ENCODE data around the gene EFCAB5. TPM values are rescaled to one million over a fixed set of nuclear protein-coding genes. Genes with fewer than 3 reads are reported as not detected.
"Not testable (repeated sequence)": the region's sequence is repeated elsewhere in the genome, so short reads cannot be mapped to it uniquely, and the experiment has no call there.

EFCAB5 gene
- total RNA-seq (under 1 TPM in 2 of 10 donors, not detected in 8; 0.23 to 0.52 TPM), polyA plus RNA-seq (under 1 TPM; 0.06 to 0.07 TPM)
- long read RNA-seq, donor 1, result 0 reads
- long read RNA-seq, donor 2, partial matches to known transcripts, result 0 of 1 reads
- long read RNA-seq, donor 2, other reads (novel, unspliced or antisense), result 1 of 1 reads
- long read RNA-seq, donor 3, result 0 reads

DNA sequence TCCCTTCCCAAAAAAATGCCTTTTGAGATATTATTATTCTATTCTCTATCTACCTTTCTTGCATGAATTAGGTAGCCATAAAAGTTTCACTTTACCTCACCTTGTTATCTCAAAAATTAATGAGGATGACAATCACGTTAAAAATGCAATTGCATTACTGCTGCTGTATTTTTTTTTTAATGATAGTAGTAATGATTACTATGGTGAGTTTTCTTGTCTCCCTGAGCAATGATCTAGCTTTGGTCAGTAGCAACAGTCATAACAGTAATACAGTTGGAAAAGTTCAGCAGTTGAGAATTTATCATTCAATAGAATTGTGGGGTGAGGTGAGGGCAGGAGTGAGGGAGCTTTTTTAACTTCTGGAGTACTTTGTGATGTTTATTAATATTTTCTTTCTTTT lies at the start of gene EFCAB5:
Gene EFCAB5, plus strand, starts transcription at position 301 of the 400 bp plus-strand sequence. CDS start 163 bp downstream, outside the sequence.
- H3K9me3 ChIP-seq, result no peaks in the 10 kb centered on the region
- H3K4me1 ChIP-seq, result no peaks in the 10 kb centered on the region
- DNase-seq, result no peak
- no peak for TF ChIP-seq CTCF (IDR thresholded peaks at IDR 0.05)
- WGBS, 2 donors, result 78 to 86% methylated on average over 1 of the region's 1 CpG
- intact Hi-C loops (cut with DNase I), result loop anchor here in 1 of 10 donors (10.0 kb wide), 1 partner anchor 153 kb away; no protein-coding TSS in a partner anchor
- no peak within 1 kb of the TSS for H3K27ac ChIP-seq
- ATAC-seq, result no peak
- no peak within 1 kb of the TSS for H3K4me3 ChIP-seq
- H3K36me3 ChIP-seq, result no peaks in the 10 kb centered on the region
- peaks cover 0 to 3% (median 0%) of the 10 kb centered on the region in 7 donors for H3K27me3 ChIP-seq

GRCh38 chr17:29892201-29892600 lies 49.2 kb upstream of the EFCAB5 start:
- TF ChIP-seq CTCF (IDR thresholded peaks at IDR 0.05), result no peak
- no peak for ATAC-seq
- Histone ChIP-seq H3K27ac (peak overlapping the region in 1 of 10 donors; percentile 7), H3K27me3 (no peaks in the 10 kb centered on the region), H3K36me3 (no peaks in the 10 kb centered on the region), H3K4me3 (no peak overlapping the region), H3K9me3 (peaks cover 0 to 7% (median 0%) of the 10 kb centered on the region in 11 donors), H3K4me1 (peaks cover 0 to 15% (median 0%) of the 10 kb centered on the region in 9 donors)
- intact Hi-C loops (cut with DNase I), result no loop called here
- DNase-seq, result no peak

DNA sequence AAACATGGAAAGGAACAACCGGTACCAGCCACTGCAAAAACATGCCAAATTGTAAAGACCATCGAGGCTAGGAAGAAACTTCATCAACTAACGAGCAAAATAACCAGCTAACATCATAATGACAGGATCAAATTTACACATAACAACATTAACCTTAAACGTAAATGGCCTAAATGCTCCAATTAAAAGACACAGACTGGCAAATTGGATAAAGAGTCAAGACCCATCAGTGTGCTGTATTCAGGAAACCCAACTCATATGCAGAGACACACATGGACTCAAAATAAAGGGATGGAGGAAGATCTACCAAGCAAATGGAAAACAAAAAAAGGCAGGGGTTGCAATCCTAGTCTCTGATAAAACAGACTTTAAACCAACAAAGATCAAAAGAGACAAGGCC lies 44.3 kb upstream of the EFCAB5 start:
- DNase-seq; H3K36me3 ChIP-seq; ATAC-seq; H3K27me3 ChIP-seq; H3K4me3 ChIP-seq; H3K27ac ChIP-seq; intact Hi-C loops (cut with DNase I): not testable (repeated sequence)
- H3K9me3 ChIP-seq, result peaks cover 0 to 14% (median 0%) of the 10 kb centered on the region in 11 donors
- WGBS, 2 donors, result 96 to 97% methylated on average over 4 of the region's 4 CpGs
- peaks cover 0 to 19% (median 0%) of the 10 kb centered on the region in 9 donors for H3K4me1 ChIP-seq

GRCh38 chr17:29903471-29903870 lies 38.0 kb upstream of the EFCAB5 start:
- intact Hi-C loops (cut with DNase I), result no loop called here
- WGBS, 2 donors, result 82 to 85% methylated on average over 2 of the region's 2 CpGs
- H3K4me3 ChIP-seq, result no peak overlapping the region

More at GRCh38 chr17:29903471-29903870, 38.0 kb upstream of the EFCAB5 start:
- H3K9me3 ChIP-seq, result peaks cover 0 to 10% (median 0%) of the 10 kb centered on the region in 11 donors
- H3K27ac ChIP-seq, result no peak overlapping the region
- H3K27me3 ChIP-seq, result no peaks in the 10 kb centered on the region
- TF ChIP-seq CTCF (IDR thresholded peaks at IDR 0.05), result no peak
- ATAC-seq (no peak), DNase-seq (no peak)
- no peaks in the 10 kb centered on the region for H3K36me3 ChIP-seq
- peaks cover 0 to 8% (median 0%) of the 10 kb centered on the region in 9 donors for H3K4me1 ChIP-seq
